Measurements from ENCODE around the gene USP25.

The USP25 gene

DNA sequence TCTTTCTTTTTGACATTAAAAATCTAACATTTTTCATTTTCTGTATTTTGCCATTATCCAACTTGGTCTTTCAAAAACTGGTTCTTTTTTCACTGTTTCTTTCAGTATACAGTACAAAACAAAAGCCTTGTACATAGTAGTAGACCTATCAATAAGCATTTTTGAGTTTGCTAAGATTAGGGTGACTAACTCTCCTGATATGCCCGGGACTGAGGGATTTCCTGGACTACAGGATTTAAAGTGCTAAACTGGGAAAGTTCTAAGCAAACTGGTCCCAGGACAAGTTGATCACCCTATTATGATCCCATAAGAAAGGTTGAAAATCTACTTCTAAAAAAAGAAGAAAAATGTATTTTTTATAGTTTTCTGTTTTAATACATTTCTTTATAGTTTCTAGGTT lies 120.9 kb downstream of the USP25 start:
- TF ChIP-seq TAF1 (IDR thresholded peaks at IDR 0.05; ENCODE audit: low read depth) = no peak
- TF ChIP-seq, protein P1, sequence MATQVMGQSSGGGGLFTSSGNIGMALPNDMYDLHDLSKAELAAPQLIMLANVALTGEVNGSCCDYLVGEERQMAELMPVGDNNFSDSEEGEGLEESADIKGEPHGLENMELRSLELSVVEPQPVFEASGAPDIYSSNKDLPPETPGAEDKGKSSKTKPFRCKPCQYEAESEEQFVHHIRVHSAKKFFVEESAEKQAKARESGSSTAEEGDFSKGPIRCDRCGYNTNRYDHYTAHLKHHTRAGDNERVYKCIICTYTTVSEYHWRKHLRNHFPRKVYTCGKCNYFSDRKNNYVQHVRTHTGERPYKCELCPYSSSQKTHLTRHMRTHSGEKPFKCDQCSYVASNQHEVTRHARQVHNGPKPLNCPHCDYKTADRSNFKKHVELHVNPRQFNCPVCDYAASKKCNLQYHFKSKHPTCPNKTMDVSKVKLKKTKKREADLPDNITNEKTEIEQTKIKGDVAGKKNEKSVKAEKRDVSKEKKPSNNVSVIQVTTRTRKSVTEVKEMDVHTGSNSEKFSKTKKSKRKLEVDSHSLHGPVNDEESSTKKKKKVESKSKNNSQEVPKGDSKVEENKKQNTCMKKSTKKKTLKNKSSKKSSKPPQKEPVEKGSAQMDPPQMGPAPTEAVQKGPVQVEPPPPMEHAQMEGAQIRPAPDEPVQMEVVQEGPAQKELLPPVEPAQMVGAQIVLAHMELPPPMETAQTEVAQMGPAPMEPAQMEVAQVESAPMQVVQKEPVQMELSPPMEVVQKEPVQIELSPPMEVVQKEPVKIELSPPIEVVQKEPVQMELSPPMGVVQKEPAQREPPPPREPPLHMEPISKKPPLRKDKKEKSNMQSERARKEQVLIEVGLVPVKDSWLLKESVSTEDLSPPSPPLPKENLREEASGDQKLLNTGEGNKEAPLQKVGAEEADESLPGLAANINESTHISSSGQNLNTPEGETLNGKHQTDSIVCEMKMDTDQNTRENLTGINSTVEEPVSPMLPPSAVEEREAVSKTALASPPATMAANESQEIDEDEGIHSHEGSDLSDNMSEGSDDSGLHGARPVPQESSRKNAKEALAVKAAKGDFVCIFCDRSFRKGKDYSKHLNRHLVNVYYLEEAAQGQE (IDR thresholded peaks at IDR 0.05; ENCODE audit: low read depth) = no peak
- no peak for TF ChIP-seq EGR1 (IDR thresholded peaks at IDR 0.05)
- TF ChIP-seq FOXM1 (IDR thresholded peaks at IDR 0.05; ENCODE audit: borderline replicate concordance, low read depth) = no peak
- no peak for TF ChIP-seq TCF12 (IDR thresholded peaks at IDR 0.05; ENCODE audit: low read depth)
- no peak for TF ChIP-seq ZBTB7A (IDR thresholded peaks at IDR 0.05; ENCODE audit: low read depth)
- TF ChIP-seq, protein P2, sequence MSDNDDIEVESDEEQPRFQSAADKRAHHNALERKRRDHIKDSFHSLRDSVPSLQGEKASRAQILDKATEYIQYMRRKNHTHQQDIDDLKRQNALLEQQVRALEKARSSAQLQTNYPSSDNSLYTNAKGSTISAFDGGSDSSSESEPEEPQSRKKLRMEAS (IDR thresholded peaks at IDR 0.05) = no peak
- no peak for TF ChIP-seq USF1 (IDR thresholded peaks at IDR 0.05)
- TF ChIP-seq CREB1 (IDR thresholded peaks at IDR 0.05; ENCODE audit: low read depth) = no peak
- no peak for TF ChIP-seq TEAD4 (IDR thresholded peaks at IDR 0.05)
- no peak for TF ChIP-seq RAD21 (IDR thresholded peaks at IDR 0.05; ENCODE audit: low read depth)
- no peak for TF ChIP-seq EP300 (IDR thresholded peaks at IDR 0.05; ENCODE audit: borderline replicate concordance)
- no peak for TF ChIP-seq NFIC (IDR thresholded peaks at IDR 0.05)
- TF ChIP-seq YY1 (IDR thresholded peaks at IDR 0.05; ENCODE audit: low read depth) = no peak
- no peak for TF ChIP-seq CEBPB (IDR thresholded peaks at IDR 0.05)

- TF ChIP-seq USF1 (IDR thresholded peaks at IDR 0.05) = no peak
- no peak for TF ChIP-seq CREB1 (IDR thresholded peaks at IDR 0.05; ENCODE audit: low read depth)
- no peak for TF ChIP-seq YY1 (IDR thresholded peaks at IDR 0.05; ENCODE audit: low read depth)
- TF ChIP-seq EP300 (IDR thresholded peaks at IDR 0.05; ENCODE audit: borderline replicate concordance) = no peak
Measured at GRCh38 chr21:15852146-15852545, 122.4 kb downstream of the USP25 start.

DNA sequence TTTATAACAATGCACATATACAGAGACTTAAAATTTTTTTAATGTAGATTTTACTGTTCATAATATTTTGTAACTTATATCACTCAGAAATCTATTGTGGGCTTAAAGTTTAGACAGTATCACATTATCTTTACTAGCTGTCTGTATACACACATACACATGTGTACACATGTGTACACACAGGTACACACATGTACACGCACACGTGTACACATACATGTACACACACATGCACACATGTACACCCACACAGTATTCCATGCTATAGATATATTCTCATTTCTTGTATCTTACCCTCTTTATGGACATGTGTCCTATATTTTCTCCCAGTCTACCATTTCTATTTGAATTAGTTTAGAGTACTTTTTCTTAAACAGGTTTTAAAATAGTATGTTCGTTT lies 123.3 kb downstream of the USP25 start:
- TF ChIP-seq, protein P1 (IDR thresholded peaks at IDR 0.05; ENCODE audit: low read depth) = no peak
- TF ChIP-seq CREB1 (IDR thresholded peaks at IDR 0.05; ENCODE audit: low read depth) (no peak), FOXM1 (IDR thresholded peaks at IDR 0.05; ENCODE audit: borderline replicate concordance, low read depth) (no peak), TAF1 (IDR thresholded peaks at IDR 0.05; ENCODE audit: low read depth) (no peak), ZBTB7A (IDR thresholded peaks at IDR 0.05; ENCODE audit: low read depth) (no peak), NFIC (IDR thresholded peaks at IDR 0.05) (no peak), YY1 (IDR thresholded peaks at IDR 0.05; ENCODE audit: low read depth) (no peak), TCF12 (IDR thresholded peaks at IDR 0.05; ENCODE audit: low read depth) (no peak), EP300 (IDR thresholded peaks at IDR 0.05; ENCODE audit: borderline replicate concordance) (no peak), CEBPB (IDR thresholded peaks at IDR 0.05) (no peak)
- TF ChIP-seq, protein P2 (IDR thresholded peaks at IDR 0.05) = no peak

GRCh38 chr21:15856813-15857212 lies 127.0 kb downstream of the USP25 start:
- TF ChIP-seq YY1 (IDR thresholded peaks at IDR 0.05; ENCODE audit: low read depth) = no peak

DNA sequence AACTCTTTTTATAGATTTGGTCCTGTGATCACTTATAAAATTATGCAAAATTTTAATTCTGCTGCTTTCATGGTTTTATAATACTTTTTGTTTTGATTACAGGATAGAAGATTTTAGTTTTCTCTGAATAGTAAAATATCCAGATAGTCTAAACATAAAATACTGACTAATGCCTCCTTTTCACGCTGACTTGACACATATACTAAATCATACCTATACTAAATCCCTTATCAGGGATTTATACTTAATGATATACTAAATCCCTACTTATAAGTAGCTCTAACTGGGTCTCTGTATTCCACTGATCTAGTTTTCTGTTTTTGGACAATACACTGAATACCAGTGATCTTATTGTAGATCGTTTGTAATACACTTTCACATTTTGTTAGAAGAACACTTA lies 128.0 kb downstream of the USP25 start:
- TF ChIP-seq, protein P2 (IDR thresholded peaks at IDR 0.05) = no peak

DNA sequence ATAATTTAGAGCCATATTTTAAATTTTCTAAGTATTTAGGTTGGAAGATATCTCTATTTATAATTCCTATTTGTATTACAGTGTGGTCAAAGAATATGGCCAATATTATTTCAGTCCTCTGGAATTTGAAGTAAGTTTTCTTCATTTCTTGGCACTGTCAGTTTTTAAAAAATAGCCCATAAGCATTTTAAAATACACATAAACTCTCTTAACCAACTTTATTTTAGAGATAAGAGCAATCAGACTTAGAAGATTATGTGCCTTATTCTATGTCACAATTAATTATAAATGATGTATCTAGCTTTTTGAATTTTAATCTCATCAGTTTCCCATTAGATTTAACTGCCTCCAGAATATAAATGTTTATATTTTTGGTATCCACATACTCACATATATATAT lies 130.8 kb downstream of the USP25 start:
- TF ChIP-seq CREB1 (IDR thresholded peaks at IDR 0.05; ENCODE audit: low read depth) (no peak), FOXM1 (IDR thresholded peaks at IDR 0.05; ENCODE audit: borderline replicate concordance, low read depth) (no peak), TAF1 (IDR thresholded peaks at IDR 0.05; ENCODE audit: low read depth) (no peak), ZBTB7A (IDR thresholded peaks at IDR 0.05; ENCODE audit: low read depth) (no peak), USF1 (IDR thresholded peaks at IDR 0.05) (no peak), EGR1 (IDR thresholded peaks at IDR 0.05) (no peak)
- TF ChIP-seq, protein P1 (IDR thresholded peaks at IDR 0.05; ENCODE audit: low read depth) = no peak

All from Ishikawa (cell line).